AG04449 (cell line): ENCODE results near the gene GCLC.

Source experiments
- CTCF ChIA-PET: fragments of 350-600 bp; formaldehyde crosslinking; extraction: SDS; loops from one replicate; lab custom pipeline; 2021; ENCODE audit warnings: antibody characterized with exemption; lab: Yijun Ruan, JAX
- POLR2A ChIA-PET: fragments of 400-600, 350-600 bp; formaldehyde crosslinking; extraction: SDS; loops from one replicate; lab custom pipeline; 2020; ENCODE audit warnings: antibody characterized with exemption, inconsistent platforms; lab: Yijun Ruan, JAX
- DNase-seq: peaks from one replicate; pipeline ENCODE4 v3.0.0-alpha.2; 2010; ENCODE audit warnings: low read depth, low spot score
- H3K4me3 ChIP-seq: 2 replicates; pipeline ENCODE4 v1.5.1; 2011; ENCODE audit warnings: low read depth, mild to moderate bottlenecking, control low read depth, low read length
- TF ChIP-seq, protein P1 (sequence below): IDR thresholded peaks from one replicate; pipeline ENCODE4 v1.5.1; 2011; ENCODE audit warnings: mild to moderate bottlenecking, moderate library complexity, low read length, control low read depth, inconsistent platforms; ENCODE audit not compliant: insufficient read depth; ENCODE audit errors: missing control alignments

Gene GCLC

DNA sequence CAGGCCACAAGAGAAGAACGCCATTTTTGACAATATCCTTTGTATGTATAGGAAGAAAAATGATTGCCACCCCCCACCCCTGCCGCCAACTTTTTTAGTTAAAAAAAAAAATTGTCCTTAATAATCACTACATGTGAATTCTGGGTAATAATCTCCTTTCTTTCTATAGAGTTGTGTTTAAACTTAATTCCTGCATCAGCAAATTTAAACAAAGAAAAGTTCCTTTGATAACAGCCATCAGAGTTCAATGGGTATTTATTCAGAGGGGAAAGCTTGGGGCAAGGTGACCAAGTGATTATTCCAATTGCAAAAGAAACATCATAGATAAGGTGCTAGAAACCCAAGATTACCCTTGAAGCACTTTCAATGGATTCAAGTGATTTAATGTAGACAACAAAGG is 47.0 kb downstream of the GCLC start:
- H3K4me3 ChIP-seq = no peak overlapping the region
- no peak for DNase-seq
- ChIA-PET CTCF (interaction anchor here (1.8 to 9.6 kb wide), 5 partner anchors 14 to 227 kb away, joined by 8 to 432 read pairs (median 17); no protein-coding TSS in a partner anchor), POLR2A (no interaction called here)
- TF ChIP-seq, protein P1, sequence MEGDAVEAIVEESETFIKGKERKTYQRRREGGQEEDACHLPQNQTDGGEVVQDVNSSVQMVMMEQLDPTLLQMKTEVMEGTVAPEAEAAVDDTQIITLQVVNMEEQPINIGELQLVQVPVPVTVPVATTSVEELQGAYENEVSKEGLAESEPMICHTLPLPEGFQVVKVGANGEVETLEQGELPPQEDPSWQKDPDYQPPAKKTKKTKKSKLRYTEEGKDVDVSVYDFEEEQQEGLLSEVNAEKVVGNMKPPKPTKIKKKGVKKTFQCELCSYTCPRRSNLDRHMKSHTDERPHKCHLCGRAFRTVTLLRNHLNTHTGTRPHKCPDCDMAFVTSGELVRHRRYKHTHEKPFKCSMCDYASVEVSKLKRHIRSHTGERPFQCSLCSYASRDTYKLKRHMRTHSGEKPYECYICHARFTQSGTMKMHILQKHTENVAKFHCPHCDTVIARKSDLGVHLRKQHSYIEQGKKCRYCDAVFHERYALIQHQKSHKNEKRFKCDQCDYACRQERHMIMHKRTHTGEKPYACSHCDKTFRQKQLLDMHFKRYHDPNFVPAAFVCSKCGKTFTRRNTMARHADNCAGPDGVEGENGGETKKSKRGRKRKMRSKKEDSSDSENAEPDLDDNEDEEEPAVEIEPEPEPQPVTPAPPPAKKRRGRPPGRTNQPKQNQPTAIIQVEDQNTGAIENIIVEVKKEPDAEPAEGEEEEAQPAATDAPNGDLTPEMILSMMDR = no peak

DNA sequence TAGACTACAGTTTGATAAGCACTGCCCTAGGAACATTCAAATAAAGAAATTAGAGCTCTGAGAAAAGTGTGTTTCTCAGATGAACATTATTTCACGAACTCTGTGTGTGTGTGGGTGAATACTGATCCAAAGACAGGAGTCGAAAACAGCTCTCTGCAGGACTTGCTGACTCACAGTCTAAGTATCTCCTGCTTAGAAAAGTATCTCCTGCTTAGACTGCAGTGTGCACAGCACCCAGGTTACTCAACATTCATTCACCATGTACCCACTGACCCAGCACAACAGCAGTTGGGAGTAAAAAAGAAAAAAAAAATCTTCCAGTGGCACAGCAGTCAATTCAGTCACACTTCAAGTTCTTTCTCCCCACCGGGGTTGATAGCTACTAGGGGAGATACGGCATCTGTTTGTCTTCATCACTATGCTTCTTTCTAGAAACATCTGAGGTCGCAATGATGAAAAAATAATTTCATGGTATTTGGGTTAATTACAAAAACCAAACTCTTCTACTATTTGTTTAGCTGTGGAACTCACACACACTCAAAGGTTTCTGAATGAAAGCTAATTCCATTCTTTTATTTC is 48.0 kb downstream of the GCLC start:
- ChIA-PET POLR2A (interaction anchor here (0.6 to 1.4 kb wide), 4 partner anchors 28 to 502 kb away, joined by 3 to 13 read pairs (median 4); partner anchors contain the start of genes GCLC and GSTA4), CTCF (interaction anchor here (0.7 to 9.6 kb wide), 12 partner anchors 13 to 338 kb away, joined by 3 to 432 read pairs (median 7); partner anchors contain the start of gene GCLC)
- H3K4me3 ChIP-seq = no peak overlapping the region
- TF ChIP-seq, protein P1 = no peak
- DNase-seq = peak; percentile 82

DNA sequence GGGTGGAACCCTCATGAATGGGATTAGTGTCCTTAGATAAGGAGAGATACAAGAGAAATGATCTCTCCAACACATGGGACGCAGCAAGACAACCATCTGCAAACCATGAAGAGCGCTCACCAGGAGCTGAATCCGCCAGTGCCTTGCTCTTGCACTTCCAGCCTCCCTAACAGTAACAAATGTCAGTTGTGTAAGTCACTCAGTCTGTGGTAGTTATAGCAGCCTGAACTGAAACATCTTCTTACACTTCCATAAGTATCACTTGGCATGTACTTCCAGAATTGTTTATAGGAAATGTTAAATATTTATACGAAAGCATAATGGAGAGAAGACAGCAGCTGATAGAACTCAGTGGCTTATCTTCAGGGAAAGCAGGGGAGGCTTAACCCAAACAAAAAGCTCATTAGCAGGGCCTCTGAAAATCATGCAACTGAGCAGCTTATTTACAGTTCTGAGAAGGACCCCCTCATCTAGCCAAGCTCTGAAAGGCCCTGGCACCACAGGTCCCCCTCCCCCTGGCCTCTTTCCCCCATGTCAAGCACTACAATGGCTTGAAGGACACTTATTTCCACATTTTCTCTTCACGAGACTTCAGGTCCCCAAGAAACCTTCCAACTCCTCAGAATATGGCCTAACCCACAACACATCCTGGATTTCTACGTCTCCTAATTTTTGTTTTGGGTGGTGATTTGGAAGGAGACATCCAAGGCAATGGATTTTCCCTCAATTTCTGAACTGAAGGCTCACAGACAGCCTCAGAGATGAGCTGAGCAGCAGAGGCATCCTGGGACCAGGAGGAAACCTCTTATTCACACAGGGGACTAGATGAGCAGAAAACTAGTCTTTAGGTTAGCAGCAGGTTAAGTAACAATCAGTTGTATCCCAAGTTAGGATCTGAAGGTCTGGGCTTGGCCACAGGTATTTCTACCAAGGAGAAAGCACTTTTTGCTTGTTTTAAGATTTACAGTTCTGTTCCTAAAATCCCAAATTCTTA is 49.1 kb downstream of the GCLC start:
- DNase-seq = no peak
- ChIA-PET CTCF (interaction anchor here (0.7 to 9.6 kb wide), 16 partner anchors 12 to 336 kb away, joined by 3 to 432 read pairs (median 6); partner anchors contain the start of gene GCLC), POLR2A (interaction anchor here (0.6 to 1.4 kb wide), 4 partner anchors 29 to 501 kb away, joined by 3 to 13 read pairs (median 4); partner anchors contain the start of genes GCLC and GSTA4)
- no peak overlapping the region for H3K4me3 ChIP-seq
- TF ChIP-seq, protein P1 = no peak

GRCh38 chr6:53494076-53494475 is 50.8 kb downstream of the GCLC start:
- no peak overlapping the region for H3K4me3 ChIP-seq
- POLR2A ChIA-PET = no interaction called here
- DNase-seq = no peak
- CTCF ChIA-PET = interaction anchor here (0.8 to 9.6 kb wide), 34 partner anchors 8 to 462 kb away, joined by 3 to 432 read pairs (median 6); partner anchors contain the start of gene GCLC
- TF ChIP-seq, protein P1 = no peak

- CTCF ChIA-PET = interaction anchor here (0.7 to 9.6 kb wide), 53 partner anchors 8 to 499 kb away, joined by 3 to 432 read pairs (median 6); partner anchors contain the start of gene GCLC
- POLR2A ChIA-PET = no interaction called here
- H3K4me3 ChIP-seq = no peak overlapping the region
- DNase-seq = no peak
- TF ChIP-seq, protein P1 = no peak
Measured at GRCh38 chr6:53493635-53494025, 51.3 kb downstream of the GCLC start.
